ENCODE data around the gene MSH4.
"Not testable (repeated sequence)": the region's sequence is repeated elsewhere in the genome, so short reads cannot be mapped to it uniquely, and the experiment has no call there.

MSH4 gene
- total RNA-seq = 0 to 1.7 (median 0.76) reads per million in 4 donors

DNA sequence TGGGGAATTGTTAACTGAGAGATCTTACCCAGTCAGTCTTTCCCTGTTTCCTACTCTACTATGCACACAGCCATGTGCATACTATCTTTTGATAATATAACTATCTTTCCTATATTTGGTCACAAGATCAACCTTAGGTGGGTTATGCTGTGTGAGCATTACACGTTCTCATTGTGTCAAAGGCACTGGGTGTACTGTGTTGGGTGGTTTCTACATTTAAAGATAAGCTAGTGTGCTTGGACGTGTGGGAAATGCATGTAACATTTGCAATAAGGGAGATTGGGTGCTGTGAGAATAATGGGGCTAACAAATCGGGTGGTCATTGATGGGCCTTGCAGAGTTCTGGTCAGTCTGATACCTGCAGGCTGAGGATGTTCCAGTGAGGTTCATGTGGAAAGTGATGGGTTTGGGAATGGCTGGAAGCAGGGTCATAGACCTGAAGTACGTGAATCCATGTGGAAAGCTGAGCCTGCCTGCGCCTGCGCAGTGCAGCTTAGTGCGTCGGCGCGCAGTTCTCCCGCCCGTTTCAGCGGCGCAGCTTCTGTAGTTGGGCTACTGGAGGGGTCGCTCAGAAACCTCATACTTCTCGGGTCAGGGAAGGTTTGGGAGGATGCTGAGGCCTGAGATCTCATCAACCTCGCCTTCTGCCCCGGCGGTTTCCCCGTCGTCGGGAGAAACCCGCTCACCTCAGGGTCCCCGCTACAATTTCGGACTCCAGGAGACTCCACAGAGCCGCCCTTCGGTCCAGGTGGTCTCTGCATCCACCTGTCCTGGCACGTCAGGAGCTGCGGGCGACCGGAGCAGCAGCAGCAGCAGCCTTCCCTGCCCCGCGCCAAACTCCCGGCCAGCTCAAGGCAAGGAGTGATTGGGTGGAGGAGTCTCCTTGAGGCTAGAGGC, at the start of gene MSH4:
TSS of gene MSH4 (plus strand) at position 507 of the 897 bp plus-strand sequence. CDS start at position 611, 104 bp downstream.
- no peak for DNase-seq

DNA sequence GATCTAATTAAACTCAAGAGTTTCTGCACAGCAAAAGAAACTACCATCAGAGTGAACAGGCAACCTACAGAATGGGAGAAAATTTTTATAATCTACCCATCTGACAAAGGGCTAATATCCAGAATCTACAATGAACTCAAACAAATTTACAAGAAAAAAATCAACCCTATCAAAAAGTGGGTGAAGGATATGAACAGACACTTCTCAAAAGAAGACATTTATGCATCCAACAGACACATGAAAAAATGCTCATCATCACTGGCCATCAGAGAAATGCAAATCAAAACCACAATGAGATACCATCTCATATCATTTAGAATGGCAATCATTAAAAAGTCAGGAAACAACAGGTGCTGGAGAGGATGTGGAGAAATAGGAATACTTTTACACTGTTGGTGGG, 39.5 kb upstream of the MSH4 start:
- DNase-seq = not testable (repeated sequence)

DNA sequence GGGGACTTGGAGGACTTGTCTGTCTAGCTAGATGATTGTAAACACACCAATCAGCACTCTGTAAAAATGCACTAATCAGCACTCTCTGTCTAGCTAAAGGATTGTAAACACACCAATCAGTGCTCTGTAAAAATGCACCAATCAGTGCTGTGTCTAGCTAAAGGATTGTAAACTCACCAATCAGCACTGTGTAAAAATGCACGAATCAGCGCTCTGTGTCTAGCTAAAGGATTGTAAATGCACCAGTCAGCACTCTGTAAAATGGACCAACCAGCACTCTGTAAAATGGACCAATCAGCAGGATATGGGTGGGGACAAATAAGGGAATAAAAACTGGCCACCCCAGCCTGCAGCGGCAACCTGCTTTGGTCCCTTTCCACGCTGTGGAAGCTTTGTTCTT, 38.1 kb upstream of the MSH4 start:
- DNase-seq = not testable (repeated sequence)

DNA sequence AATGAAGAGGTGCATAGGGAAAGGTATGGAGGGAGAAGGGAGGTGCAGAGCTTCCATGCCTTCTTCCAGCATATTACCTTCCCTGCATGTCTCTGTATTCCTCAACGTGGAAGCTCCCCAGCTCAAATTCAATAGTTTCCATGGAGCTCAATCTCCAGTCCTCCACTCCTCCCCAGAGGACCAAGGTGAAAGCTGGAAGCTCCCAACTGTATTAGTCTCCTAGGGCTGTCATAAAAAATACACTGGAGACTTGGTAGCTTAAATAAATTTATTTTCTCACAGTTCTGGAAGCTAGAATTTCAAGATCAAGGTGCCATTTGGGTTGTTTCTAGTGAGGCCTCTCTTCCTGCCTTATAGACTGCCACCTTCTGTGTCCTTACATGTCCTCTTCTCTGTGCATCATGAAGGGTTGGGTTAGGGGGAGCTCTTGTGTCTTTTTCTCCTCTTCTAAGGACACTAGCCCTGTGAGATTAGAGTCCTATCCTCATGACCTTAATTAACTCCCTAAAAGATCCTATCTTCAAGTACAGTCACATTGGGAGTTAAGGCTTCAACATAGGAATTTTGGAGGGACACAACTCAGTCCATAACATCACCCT, 32.5 kb upstream of the MSH4 start:
- no peak for DNase-seq

DNA sequence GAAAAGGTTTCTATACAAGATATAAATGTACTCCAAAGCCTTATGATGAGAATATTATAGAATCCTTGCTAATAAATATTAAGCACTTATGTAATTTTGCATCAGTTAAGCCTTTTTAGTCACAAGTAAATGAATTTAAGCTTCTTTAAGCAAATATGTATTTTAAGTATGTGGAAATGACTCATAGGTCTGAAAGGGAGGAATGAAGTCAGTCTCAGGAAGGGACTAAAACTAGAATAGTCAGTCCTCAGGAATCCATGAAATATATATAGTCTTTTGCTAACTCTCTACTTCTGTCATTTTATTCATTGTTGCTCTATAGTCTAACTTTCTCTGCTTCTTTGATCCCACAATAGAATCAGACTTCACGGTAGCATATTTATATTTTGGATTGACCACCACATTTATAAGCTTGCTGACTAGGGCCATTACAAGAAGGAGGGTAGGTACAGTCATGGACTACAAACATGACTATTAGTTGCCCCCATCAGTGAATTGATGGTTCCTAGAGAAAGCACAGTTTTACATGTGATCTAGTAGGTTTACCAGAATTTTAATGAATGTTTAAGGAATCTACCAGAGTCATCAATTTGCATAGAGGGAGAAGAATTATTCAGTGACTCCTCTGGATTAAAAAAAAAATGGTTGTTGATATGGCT, 30.9 kb upstream of the MSH4 start:
- DNase-seq = no peak

DNA sequence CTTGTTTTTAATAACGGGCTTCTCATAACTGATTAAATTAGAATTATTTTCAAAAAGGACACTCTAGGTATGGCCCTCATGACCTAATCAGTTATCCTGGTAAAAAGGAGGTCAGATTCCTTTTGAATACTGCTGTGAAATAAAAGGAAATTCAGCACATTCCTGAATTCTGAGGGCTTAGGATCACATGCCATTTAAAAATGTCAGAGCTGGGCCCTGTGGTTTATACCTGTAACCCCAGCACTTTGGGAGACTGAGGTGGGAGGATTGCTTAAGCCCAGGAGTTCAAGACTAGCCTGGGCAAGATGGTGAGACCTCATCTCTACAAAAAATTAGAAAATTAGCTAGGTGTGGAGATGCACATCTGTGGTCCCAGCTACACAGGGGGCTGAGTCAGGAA, 28.7 kb upstream of the MSH4 start:
- DNase-seq = no peak

DNA sequence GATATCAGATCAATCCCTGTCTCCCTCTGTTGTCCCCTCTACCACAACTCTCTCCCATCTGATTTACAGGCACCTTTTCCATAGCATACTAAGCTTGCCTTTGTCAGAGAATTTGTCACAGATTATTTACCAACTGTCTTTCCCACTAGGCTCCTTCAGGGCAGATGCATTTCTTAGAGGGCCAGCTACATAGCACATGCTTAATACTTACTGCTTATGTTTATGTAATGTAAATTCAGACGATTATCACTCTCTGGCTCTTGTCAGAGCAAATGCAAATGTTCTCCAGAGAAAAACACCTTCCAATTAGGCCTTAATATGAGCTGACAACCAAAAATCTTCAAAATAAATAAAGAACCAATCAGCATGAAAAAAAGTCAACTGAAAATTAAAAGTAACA, 25.9 kb upstream of the MSH4 start:
- DNase-seq = no peak

DNA sequence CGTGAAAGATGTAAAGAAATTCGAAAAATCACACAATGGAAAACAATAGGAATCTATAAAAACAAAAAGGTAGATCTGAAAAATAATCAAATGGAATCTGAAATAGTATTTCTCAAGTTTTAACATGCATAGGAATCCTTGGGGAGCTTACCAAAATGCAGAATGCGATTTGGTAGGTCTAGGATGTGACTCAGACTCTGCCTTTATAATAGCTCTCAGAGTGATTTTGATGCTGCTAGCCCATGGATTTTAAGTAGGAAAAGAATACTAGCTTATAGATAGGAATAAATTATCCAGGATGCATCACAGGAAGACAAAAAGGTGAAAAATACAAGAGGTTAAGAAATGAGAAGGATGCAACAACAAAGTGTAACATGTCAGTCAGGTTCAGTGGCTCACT, 24.7 kb upstream of the MSH4 start:
- DNase-seq = no peak

DNA sequence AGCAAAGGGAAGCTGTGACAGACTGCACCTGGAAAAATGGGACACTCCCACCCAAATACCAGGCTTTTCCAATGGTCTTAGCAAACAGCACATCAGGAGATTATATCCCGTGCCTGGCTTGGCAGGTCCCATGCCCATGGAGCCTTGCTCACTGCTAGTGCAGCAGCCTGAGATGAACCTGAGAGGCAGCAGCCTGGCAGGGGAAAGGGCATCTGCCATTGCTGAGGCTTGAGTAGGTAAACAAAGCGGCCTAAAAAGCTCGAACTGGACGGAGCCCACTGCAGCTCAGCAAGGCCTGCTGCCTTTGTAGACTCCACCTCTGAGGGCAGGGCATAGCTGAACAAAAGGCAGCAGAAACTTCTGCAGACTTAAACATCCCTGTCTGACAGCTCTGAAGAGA, 18.9 kb upstream of the MSH4 start:
- DNase-seq = not testable (repeated sequence)

DNA sequence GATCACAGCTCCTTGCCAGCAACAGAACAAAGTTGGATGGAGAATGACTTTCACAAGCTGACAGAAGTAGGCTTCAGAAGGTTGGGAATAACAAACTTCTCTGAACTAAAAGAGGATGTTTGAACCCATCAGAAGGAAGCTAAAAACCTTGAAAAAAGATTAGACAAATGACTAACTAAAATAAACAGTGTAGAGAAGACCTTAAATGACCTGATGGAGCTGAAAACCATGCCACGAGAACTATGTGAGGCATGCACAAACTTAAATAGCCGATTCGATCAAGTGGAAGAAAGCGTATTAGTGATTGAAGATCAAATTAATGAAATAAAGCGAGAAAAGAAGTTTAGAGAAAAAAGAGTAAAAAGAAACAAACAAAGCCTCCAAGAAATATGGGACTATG, 18.0 kb upstream of the MSH4 start:
- not testable (repeated sequence) for DNase-seq

DNA sequence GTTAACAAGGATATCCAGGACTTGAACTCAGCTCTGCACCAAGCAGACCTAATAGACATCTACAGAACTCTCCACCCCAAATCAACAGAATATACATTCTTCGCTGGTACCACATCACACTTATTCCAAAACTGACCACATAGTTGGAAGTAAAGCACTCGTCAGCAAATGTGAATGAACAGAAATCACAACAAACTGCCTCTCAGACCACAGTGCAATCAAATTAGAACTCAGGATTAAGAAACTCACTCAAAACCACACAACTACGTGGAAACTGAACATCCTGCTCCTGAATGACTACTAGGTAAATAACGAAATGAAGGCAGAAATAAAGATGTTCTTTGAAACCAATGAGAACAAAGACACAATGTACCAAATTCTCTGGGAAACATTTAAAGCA, 16.5 kb upstream of the MSH4 start:
- DNase-seq = not testable (repeated sequence)

DNA sequence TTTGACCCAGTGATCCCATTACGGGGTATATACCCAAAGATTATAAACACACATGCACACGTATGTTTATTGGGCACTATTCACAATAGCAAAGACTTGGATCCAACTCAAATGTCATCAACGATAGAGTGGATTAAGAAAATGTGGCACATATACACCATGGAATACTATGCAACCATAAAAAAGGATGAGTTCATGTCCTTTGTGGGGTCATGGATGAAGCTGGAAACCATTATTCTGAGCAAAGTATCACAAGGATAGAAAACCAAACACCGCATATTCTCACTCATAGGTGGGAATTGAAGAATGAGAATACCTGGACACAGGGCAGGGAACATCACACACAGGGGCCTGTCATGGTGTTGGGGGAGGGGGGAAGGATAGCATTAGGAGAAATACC, 12.8 kb upstream of the MSH4 start:
- DNase-seq = not testable (repeated sequence)

DNA sequence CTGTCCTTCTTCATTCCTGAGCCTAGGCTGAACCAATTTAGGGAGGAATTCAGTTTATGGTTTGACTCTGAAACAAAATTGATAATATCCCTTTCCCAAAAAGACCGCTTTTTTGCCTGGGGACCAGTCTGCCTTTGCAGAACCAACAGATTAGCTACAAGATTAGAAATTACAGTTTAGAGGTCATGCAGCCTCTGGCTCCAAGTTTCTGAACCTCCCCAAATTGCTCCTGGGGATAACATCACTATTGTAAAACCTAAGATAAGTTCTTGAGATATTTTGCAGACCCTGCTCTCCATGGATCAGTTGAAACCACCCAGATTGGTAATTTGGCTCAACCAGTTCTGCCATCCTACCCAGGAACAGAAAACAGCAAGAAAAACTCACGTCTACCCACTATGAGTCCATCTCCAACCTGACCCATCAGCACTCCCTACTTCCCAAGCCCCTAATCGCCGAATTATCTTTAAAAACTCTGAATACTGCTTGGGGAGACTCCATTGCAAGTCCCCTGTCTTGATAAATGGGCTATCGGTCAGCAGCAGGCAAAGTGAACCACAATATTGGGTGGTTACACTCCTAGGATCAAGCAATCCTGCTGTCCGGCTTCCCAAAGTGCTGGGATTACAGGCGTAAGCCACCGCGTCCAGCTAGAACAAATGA, 11.2 kb upstream of the MSH4 start:
- DNase-seq = no peak

DNA sequence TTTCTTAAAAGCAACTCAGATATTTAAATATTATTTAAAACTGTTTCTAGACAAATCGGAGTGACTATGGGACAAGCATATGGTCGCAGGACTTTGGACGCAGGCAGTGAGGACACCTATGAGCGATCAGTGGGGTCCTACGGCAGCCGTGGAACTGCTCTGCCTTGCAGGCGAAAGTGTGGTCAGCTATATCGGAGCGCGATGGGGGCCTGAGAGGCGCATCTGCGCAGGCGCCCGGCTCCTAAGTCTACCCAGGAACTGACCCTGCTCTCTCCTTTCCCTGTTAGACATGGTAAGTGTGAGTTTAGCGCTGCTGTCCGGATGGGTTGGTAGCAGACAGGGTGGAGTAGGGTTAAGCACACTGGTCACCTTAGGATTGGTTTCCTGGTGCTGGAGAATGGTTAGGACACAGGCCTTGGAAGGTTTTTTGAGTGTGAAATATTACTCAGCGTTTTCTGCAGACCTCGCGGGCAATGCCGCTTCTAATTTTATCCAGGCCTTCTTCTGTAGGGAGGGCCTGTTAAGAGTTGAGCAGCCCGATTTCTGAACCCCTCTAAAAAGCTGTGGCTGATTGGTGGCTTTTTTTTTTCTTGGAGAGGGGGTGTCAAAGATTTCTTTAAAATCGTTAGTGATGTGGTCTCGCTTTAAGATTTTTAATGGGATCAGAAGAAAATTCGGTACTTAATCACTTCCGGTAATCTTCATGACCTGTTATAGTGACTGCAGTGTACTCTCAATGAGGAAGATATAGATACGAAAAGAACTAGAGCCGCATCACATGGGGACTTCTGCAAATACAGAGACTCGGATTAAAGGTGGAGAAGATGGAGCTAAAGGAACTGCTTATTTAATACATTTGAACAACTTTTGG, 10.5 kb upstream of the MSH4 start, which contains the start of gene RABGGTB:
TSS of gene RABGGTB (plus strand) at position 274 of the 871 bp plus-strand sequence. CDS start at position 290, 16 bp downstream.
- DNase-seq = peak; percentile 83 to 96 (median 88)

DNA sequence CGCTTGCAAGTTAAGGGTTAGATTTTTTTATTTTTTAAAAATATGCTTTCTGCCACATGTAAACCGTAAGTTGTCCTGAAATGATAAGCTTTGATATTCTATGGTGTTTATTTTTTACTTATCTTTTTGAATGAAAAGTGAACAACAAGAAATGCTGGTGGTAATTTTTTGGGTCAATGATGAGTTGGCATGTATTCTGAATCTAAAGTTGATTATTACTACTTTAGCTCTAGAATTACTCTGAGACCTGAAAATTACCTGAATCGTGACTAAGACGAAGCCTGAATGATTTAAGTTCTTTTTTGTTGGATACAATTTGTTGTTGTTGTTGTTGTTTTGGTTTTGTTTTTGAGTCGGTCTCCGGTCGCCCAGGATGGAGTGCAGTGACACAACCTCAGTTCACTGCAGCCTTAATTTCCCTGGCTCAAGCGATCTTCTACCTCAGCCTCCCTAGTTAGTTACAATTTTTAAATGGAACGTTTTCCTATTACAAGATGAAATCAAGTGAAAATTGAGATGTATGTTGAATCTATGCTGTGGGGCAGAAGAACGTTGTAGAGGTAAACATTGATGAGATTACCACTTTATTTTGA, 9.7 kb upstream of the MSH4 start:
- no peak for DNase-seq

DNA sequence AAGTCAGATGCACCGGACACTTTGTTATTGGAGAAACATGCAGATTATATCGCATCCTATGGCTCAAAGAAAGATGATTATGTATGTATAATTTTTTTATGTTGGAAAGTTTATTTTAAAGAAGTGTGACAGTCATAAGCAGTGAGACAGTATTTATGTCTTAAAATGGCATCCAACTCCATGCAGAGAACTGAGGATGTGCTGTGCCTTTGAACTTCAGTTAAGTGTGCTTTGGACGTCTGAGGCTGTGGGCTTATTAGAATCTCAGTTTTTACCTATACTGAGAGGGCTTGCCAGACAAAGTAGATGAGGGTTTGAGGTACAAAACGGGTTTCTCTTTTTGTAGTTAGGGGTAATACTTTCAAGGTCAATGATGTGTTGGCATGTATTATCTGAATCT, 9.2 kb upstream of the MSH4 start:
- no peak for DNase-seq

DNA sequence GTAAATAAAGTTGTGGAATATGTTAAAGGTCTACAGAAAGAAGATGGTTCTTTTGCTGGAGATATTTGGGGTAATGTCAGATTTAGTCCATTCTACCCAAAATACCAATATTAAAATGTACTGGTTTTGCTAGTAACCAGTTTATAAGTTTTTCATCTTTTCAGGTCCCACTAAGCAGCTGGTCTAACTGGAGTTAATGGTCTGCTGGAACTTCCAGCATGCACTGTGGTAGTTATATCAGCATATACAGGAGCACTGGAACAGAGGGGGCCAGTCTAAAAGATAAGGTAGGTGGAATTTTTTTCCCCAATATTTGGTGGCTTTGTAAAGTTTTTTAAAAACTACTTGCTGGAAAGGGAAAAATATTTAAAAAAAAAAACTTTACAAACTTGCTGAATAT, 6.7 kb upstream of the MSH4 start:
- DNase-seq = no peak

DNA sequence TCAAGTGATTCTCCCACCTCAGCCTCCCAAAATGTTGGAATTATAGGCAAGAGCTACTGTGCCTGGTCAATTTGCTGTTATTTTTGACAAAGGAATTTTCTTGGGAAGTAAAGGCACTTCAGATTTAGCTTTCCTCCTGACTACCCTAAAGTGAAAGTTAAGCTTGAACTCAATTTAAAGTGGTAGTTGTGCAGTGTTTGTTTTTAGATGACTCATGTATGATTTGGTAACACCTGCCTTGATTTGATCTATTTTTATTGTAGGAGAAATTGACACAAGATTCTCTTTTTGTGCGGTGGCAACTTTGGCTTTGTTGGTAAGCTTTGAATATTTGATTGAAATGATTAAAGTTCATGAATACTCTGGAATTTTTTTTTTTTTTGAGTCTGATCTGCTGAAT, 5.7 kb upstream of the MSH4 start:
- DNase-seq = no peak

DNA sequence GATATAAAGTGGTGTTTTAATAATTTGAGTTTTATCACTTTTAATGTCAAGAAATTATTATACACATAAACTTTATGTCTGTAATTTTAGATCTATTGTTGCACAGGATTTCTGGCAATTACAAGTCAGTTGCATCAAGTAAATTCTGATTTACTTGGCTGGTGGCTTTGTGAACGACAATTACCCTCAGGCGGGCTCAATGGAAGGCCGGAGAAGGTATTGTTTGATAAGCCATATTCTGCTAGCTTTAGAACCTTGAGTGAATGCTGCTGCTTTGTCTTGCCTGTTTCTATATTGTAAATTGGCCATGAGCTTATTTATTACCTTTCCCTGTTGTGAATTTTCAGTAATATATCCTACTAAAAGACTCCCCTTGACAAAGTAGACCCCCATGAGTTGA, 4.6 kb upstream of the MSH4 start:
- no peak for DNase-seq

DNA sequence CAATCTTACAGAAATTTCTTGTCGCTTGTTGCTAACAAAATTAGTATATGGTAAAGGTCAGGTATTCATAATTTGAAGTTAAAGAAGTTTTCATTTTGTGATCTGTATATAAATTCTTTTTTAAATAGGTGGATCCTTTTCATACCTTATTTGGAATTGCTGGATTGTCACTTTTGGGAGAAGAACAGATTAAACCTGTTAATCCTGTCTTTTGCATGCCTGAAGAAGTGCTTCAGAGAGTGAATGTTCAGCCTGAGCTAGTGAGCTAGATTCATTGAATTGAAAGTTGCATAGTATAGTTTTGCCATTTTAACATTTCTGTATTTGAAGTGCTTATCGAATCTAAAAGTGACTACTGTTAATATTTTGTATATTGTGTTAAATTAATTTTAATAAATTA, 2.3 kb upstream of the MSH4 start:
- no peak for DNase-seq

DNA sequence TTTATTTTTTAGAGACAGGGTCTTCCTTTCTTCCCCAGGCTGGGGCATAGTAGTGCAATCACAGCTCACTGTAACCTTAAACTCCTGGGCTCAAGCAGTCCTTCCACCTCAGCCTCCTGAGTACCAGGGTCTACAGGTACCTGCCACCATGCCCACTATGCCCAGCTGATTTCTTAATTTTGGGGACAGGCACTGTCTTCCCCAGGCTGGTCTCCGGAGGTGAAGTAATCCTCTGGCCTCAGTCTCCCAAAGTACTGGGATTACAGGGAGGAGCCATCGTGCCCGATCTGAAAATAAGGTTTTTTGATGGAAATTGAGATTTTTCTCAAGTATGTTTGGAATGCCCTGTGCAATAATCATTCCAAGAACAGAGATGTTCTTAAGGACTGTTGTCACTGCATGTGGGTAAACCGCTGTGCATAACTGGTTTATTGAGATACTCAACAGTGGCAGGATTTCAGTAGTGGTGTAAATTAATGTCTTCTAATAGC, 934 bp upstream of the MSH4 start:
- DNase-seq = no peak

DNA sequence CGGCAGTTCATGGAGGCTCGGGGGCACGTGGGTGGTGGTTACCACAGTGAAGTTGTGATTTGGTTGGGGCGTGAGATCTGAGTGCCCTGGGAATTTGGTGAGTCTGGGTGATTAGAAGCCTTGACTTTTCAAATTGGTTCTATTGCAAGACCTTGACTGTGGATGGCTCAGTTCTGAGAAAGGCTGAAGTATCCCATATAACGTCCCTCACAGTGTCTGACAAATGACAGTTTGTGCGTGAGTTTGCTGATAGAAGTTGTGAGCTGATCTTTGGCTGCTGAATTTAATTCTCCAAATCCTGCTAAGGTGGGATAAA, 549 bp downstream of the MSH4 start:
- no peak for DNase-seq
